AG10803 (cell line): Measurements from ENCODE around the gene FBXO34.
A peak's percentile ranks its signal among the peaks of the same experiment; 100 is the strongest.

ENCODE experiments used
- DNase-seq: peaks from one replicate; pipeline ENCODE4 v3.0.0; 2010; ENCODE audit warnings: low read depth
- H3K4me3 ChIP-seq: 2 replicates; pipeline ENCODE4 v1.5.1; 2011; ENCODE audit warnings: mild to moderate bottlenecking, low read length, control low read depth
- CTCF ChIP-seq: conservative IDR thresholded peaks from 2 replicates; pipeline ENCODE4 v1.5.1; 2011; ENCODE audit warnings: mild to moderate bottlenecking, low read length, control low read depth, inconsistent platforms

Gene FBXO34

GRCh38 chr14:55270832-55271571 is at the start of gene FBXO34:
FBXO34 (plus strand) TSS chr14:55271421; CDS start chr14:55350391, 78,970 bp downstream.
- peak within 1 kb of the TSS; percentile 98 for H3K4me3 ChIP-seq
- TF ChIP-seq CTCF: peak; percentile 95
- peak; percentile 92 for DNase-seq

- DNase-seq: no peak
- no peak for TF ChIP-seq CTCF
- no peak overlapping the region for H3K4me3 ChIP-seq
These were observed 49.3 kb upstream of the FBXO34 start for GRCh38 chr14:55221968-55222367.

- no peak overlapping the region for H3K4me3 ChIP-seq
- no peak for TF ChIP-seq CTCF
- no peak for DNase-seq
These were observed 47.9 kb upstream of the FBXO34 start for GRCh38 chr14:55223364-55223763.

GRCh38 chr14:55228261-55228660 is 43.0 kb upstream of the FBXO34 start:
- H3K4me3 ChIP-seq: no peak overlapping the region
- no peak for TF ChIP-seq CTCF
- no peak for DNase-seq

- TF ChIP-seq CTCF: no peak
- DNase-seq: no peak
These were observed 37.6 kb upstream of the FBXO34 start for GRCh38 chr14:55233591-55233990.

GRCh38 chr14:55238019-55238680 is 33.1 kb upstream of the FBXO34 start:
- H3K4me3 ChIP-seq: no peak overlapping the region
- no peak for TF ChIP-seq CTCF
- DNase-seq: no peak

More at GRCh38 chr14:55233591-55233990, 37.6 kb upstream of the FBXO34 start:
- no peak overlapping the region for H3K4me3 ChIP-seq

- H3K4me3 ChIP-seq: no peak overlapping the region
- no peak for TF ChIP-seq CTCF
- no peak for DNase-seq
These were observed 31.9 kb upstream of the FBXO34 start for GRCh38 chr14:55239320-55239719.
